ENCODE data around the gene HOXC5.

Gene HOXC5

GRCh38 chr12:54059668-54060067 is 26.8 kb downstream of the HOXC5 start:
- no peak for TF ChIP-seq CTCF (IDR thresholded peaks at IDR 0.05; ENCODE audit: insufficient read depth, missing control alignments)
- FAIRE-seq (no peak), DNase-seq (ENCODE audit: insufficient read length, low spot score) (no peak)

GRCh38 chr12:54060174-54060974 is 27.5 kb downstream of the HOXC5 start:
- no peak for TF ChIP-seq CTCF (IDR thresholded peaks at IDR 0.05; ENCODE audit: insufficient read depth, missing control alignments)
- DNase-seq (ENCODE audit: insufficient read length, low spot score): no peak
- no peak for FAIRE-seq

GRCh38 chr12:54060975-54061778 is 28.3 kb downstream of the HOXC5 start:
- TF ChIP-seq CTCF (IDR thresholded peaks at IDR 0.05; ENCODE audit: insufficient read depth, missing control alignments): no peak

GRCh38 chr12:54065677-54066076 is 32.8 kb downstream of the HOXC5 start:
- FAIRE-seq: no peak
- TF ChIP-seq CTCF (IDR thresholded peaks at IDR 0.05; ENCODE audit: insufficient read depth, missing control alignments): no peak
- DNase-seq (ENCODE audit: insufficient read length, low spot score): no peak

More at GRCh38 chr12:54060975-54061778, 28.3 kb downstream of the HOXC5 start:
- no peak for DNase-seq (ENCODE audit: insufficient read length, low spot score)
- no peak for FAIRE-seq

GRCh38 chr12:54066408-54066807 is 33.6 kb downstream of the HOXC5 start:
- no peak for FAIRE-seq
- TF ChIP-seq CTCF (IDR thresholded peaks at IDR 0.05; ENCODE audit: insufficient read depth, missing control alignments): no peak
- DNase-seq (ENCODE audit: insufficient read length, low spot score): no peak

- FAIRE-seq (no peak), DNase-seq (ENCODE audit: insufficient read length, low spot score) (no peak)
- TF ChIP-seq CTCF (IDR thresholded peaks at IDR 0.05; ENCODE audit: insufficient read depth, missing control alignments): no peak
These were observed 35.7 kb downstream of the HOXC5 start for GRCh38 chr12:54068418-54069070.
